BE2C (cell line): Measurements from ENCODE around the gene TMEM108.

ENCODE experiments used
- DNase-seq: peaks from one replicate; pipeline ENCODE4 v3.0.0-alpha.2; 2020
- H3K27me3 ChIP-seq: fragments of 250-450 bp; sonication (Bioruptor Pico); 2 replicates; pipeline ENCODE4 v1.5.1; 2020; ENCODE audit warnings: mild to moderate bottlenecking
- H3K36me3 ChIP-seq: fragments of 250-450 bp; sonication (Bioruptor Pico); 2 replicates; pipeline ENCODE4 v1.5.1; 2020; ENCODE audit warnings: mild to moderate bottlenecking
- H3K4me1 ChIP-seq: fragments of 250-450 bp; sonication (Bioruptor Pico); 2 replicates; pipeline ENCODE4 v1.5.1; 2020
- H3K4me3 ChIP-seq: 2 replicates; pipeline ENCODE4 v1.5.1; 2011; ENCODE audit warnings: low read depth, low read length
- H3K9me3 ChIP-seq: fragments of 250-450 bp; sonication (Bioruptor Pico); 2 replicates; pipeline ENCODE4 v1.5.1; 2020
- CTCF ChIP-seq: IDR thresholded peaks from 2 replicates; pipeline ENCODE4 v1.5.1; 2012; ENCODE audit warnings: mild to moderate bottlenecking, low read depth, low read length

TMEM108 gene

GRCh38 chr3:133294253-133294652, 256.1 kb downstream of the TMEM108 start:
- Histone ChIP-seq H3K4me3 (0 out of 2 replicates have a peak overlapping the region, but pooled peaks have one; percentile 1), H3K4me1 (peaks cover 63% of the 10 kb centered on the region)

GRCh38 chr3:133295199-133295901, 257.2 kb downstream of the TMEM108 start:
- no peak overlapping the region for H3K4me3 ChIP-seq
- H3K9me3 ChIP-seq: no peaks in the 10 kb centered on the region
- H3K36me3 ChIP-seq: no peaks in the 10 kb centered on the region
- TF ChIP-seq CTCF: no peak
- peak; percentile 64 for DNase-seq
- H3K27me3 ChIP-seq: no peaks in the 10 kb centered on the region
- peaks cover 60% of the 10 kb centered on the region for H3K4me1 ChIP-seq

More at GRCh38 chr3:133294253-133294652, 256.1 kb downstream of the TMEM108 start:
- no peak for TF ChIP-seq CTCF
- H3K9me3 ChIP-seq: no peaks in the 10 kb centered on the region
- no peaks in the 10 kb centered on the region for H3K27me3 ChIP-seq
- no peaks in the 10 kb centered on the region for H3K36me3 ChIP-seq
- DNase-seq: no peak

GRCh38 chr3:133295944-133296917, 258.0 kb downstream of the TMEM108 start:
- no peaks in the 10 kb centered on the region for H3K9me3 ChIP-seq
- peaks cover 57% of the 10 kb centered on the region for H3K4me1 ChIP-seq
- DNase-seq: no peak
- no peaks in the 10 kb centered on the region for H3K27me3 ChIP-seq
- no peak overlapping the region for H3K4me3 ChIP-seq
- no peak for TF ChIP-seq CTCF
- no peaks in the 10 kb centered on the region for H3K36me3 ChIP-seq

GRCh38 chr3:133296981-133297380, 258.8 kb downstream of the TMEM108 start:
- Histone ChIP-seq H3K4me3 (no peak overlapping the region), H3K36me3 (no peaks in the 10 kb centered on the region), H3K4me1 (peaks cover 53% of the 10 kb centered on the region), H3K9me3 (no peaks in the 10 kb centered on the region), H3K27me3 (no peaks in the 10 kb centered on the region)
- TF ChIP-seq CTCF: no peak
- DNase-seq: no peak

GRCh38 chr3:133300102-133300501, 261.9 kb downstream of the TMEM108 start:
- Histone ChIP-seq H3K4me3 (no peak overlapping the region), H3K36me3 (peaks cover 3% of the 10 kb centered on the region; the same call in 1 of the 2 replicates), H3K4me1 (peaks cover 26% of the 10 kb centered on the region), H3K27me3 (no peaks in the 10 kb centered on the region), H3K9me3 (no peaks in the 10 kb centered on the region)
- no peak for DNase-seq
- no peak for TF ChIP-seq CTCF
